ENCODE measurements around the gene ANAPC4. TPM values are rescaled to one million over a fixed set of nuclear protein-coding genes. Genes with fewer than 3 reads are reported as not detected.

Gene ANAPC4
- total and polyA plus RNA-seq, 2 of the 8 experiments (the other 6 are each of a cell fraction or from before 2014, with no cell fraction given), result 8.7 to 31.6 TPM

DNA sequence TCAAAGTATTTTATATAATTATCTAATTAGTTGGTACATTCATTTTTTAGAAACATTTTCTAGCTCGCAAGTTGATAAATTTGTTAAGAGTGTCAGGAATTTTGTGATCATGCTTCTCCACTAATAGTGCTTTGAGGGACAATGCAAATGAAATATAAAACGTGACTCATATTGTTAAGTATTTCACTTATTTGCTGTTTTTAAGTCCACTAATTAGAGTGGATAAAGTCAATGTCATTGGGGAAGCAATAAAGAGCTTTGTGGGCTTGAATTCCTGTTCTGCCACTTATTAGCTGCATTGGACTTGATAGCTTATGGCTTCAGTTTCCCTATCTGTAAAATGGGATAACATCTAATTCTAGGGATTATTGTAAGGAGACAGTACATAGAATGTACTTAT is 26.5 kb upstream of the ANAPC4 start:
- Histone ChIP-seq H3K79me1 (ENCODE audit: low read depth, low read length) (no peaks in the 10 kb centered on the region; the same call in 1 of the 2 replicates), H2BK12ac (ENCODE audit: low read depth, low read length) (no peak overlapping the region), H3K27me3 (replicated peaks in 1 of 4; ENCODE audit: control insufficient read depth in 3 of 4, extremely low read depth in 1 of 4, insufficient read depth in 3 of 4, low read length in 3 of 4) (no peaks in the 10 kb centered on the region), H3K18ac (ENCODE audit: extremely low read depth, low read length) (no peak overlapping the region), H3K4me2 (ENCODE audit: insufficient read depth in 1 of 2, low read depth in 2 of 2, low read length in 2 of 2) (no peak overlapping the region), H3K4me3 (ENCODE audit: extremely low read depth in 1 of 4, insufficient read depth in 2 of 4, low read depth in 3 of 4, low read length in 4 of 4) (no peak overlapping the region), H4K20me1 (replicated peaks in 1 of 2; ENCODE audit: control insufficient read depth in 1 of 2, insufficient read depth in 2 of 2, low read length in 2 of 2) (no peaks in the 10 kb centered on the region), H2BK5ac (ENCODE audit: low read depth, low read length) (no peak overlapping the region), H4K5ac (ENCODE audit: insufficient read length, low read depth, low read length) (no peak overlapping the region), H3K9me3 (ENCODE audit: insufficient read depth in 2 of 2, low read depth in 1 of 2, low read length in 1 of 2) (no peaks in the 10 kb centered on the region), H2BK120ac (replicated peaks; ENCODE audit: low read depth, low read length) (no peak overlapping the region), H2BK15ac (ENCODE audit: low read length) (no peak overlapping the region), H3K14ac (ENCODE audit: insufficient read length) (no peak overlapping the region), H2AFZ (ENCODE audit: low read length) (no peak overlapping the region), H3K56ac (replicated peaks; ENCODE audit: insufficient read length, low read depth, low read length) (no peak overlapping the region), H3K27ac (ENCODE audit: low read depth, low read length) (no peak overlapping the region), H3K36me3 (ENCODE audit: control insufficient read depth in 2 of 4, insufficient read depth in 4 of 4, low read length in 3 of 4) (no peaks in the 10 kb centered on the region), H3K9ac (replicated peaks in 1 of 4; ENCODE audit: extremely low read depth in 1 of 4, low read depth in 3 of 4, low read length in 3 of 4) (no peak overlapping the region), H3K4me1 (replicated peaks in 1 of 4; ENCODE audit: control insufficient read depth in 3 of 4, insufficient read depth in 4 of 4, low read length in 3 of 4) (no peaks in the 10 kb centered on the region), H4K91ac (replicated peaks; ENCODE audit: insufficient read length, low read length) (no peak overlapping the region), H2AK5ac (ENCODE audit: low read depth, low read length) (no peak overlapping the region), H3K79me2 (ENCODE audit: control insufficient read depth in 1 of 2, insufficient read depth in 2 of 2, low read length in 2 of 2) (no peaks in the 10 kb centered on the region), H3K4ac (replicated peaks; ENCODE audit: insufficient read length, low read depth, low read length) (no peak overlapping the region), H2BK20ac (ENCODE audit: low read length) (no peak overlapping the region), H4K8ac (ENCODE audit: extremely low read depth, insufficient read depth, low read length) (no peak overlapping the region), H3K23me2 (ENCODE audit: low read depth, low read length) (no peaks in the 10 kb centered on the region), H3K23ac (ENCODE audit: insufficient read length) (no peak overlapping the region)
- WGBS, 2 experiments (ENCODE audit: extremely low coverage in 1 of 2, insufficient coverage in 1 of 2, insufficient read length in 1 of 2, insufficient replicate concordance in 2 of 2, low coverage in 1 of 2, low lambda C conversion rate in 2 of 2, missing lambda C conversion rate in 1 of 2), result 83% methylated on average over 2 of the region's 2 CpGs; no CpG with 5 or more reads in 1 of the 2 experiments
- ChIA-PET CTCF (ENCODE audit: partially characterized antibody) (interaction anchor here (0.6 to 4.6 kb wide), 5 partner anchors 9 to 220 kb away, joined by 3 to 27 read pairs (median 3); partner anchors contain the start of gene ZCCHC4), POLR2A (ENCODE audit: partially characterized antibody) (no interaction called here)
- no peak for DNase-seq (ENCODE audit: low read depth in 1 of 2, low spot score in 2 of 2)
- no peak for TF ChIP-seq KDM1A (IDR thresholded peaks at IDR 0.05; ENCODE audit: borderline replicate concordance, low read length)
- TF ChIP-seq SP1 (IDR thresholded peaks at IDR 0.05; ENCODE audit: low read depth, low read length), result no peak
- TF ChIP-seq FOSL1 (IDR thresholded peaks at IDR 0.05; ENCODE audit: insufficient read depth, low read depth, low read length), result no peak
- TF ChIP-seq, protein P1, sequence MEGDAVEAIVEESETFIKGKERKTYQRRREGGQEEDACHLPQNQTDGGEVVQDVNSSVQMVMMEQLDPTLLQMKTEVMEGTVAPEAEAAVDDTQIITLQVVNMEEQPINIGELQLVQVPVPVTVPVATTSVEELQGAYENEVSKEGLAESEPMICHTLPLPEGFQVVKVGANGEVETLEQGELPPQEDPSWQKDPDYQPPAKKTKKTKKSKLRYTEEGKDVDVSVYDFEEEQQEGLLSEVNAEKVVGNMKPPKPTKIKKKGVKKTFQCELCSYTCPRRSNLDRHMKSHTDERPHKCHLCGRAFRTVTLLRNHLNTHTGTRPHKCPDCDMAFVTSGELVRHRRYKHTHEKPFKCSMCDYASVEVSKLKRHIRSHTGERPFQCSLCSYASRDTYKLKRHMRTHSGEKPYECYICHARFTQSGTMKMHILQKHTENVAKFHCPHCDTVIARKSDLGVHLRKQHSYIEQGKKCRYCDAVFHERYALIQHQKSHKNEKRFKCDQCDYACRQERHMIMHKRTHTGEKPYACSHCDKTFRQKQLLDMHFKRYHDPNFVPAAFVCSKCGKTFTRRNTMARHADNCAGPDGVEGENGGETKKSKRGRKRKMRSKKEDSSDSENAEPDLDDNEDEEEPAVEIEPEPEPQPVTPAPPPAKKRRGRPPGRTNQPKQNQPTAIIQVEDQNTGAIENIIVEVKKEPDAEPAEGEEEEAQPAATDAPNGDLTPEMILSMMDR (IDR thresholded peaks at IDR 0.05; ENCODE audit: control extremely low read depth in 1 of 3, insufficient read depth in 1 of 3, low read depth in 1 of 3, low read length in 3 of 3), result no peak
- TF ChIP-seq ASH2L (IDR thresholded peaks at IDR 0.05; ENCODE audit: low read length), result no peak
- TF ChIP-seq SIRT6 (IDR thresholded peaks at IDR 0.05; ENCODE audit: low read length), result no peak
- no peak for TF ChIP-seq E2F6 (IDR thresholded peaks at IDR 0.05)
- TF ChIP-seq CEBPB (IDR thresholded peaks at IDR 0.05; ENCODE audit: low read depth, low read length), result no peak
- no peak for TF ChIP-seq POU5F1 (IDR thresholded peaks at IDR 0.05; ENCODE audit: low read depth, low read length)
- no peak for TF ChIP-seq ATF2 (IDR thresholded peaks at IDR 0.05; ENCODE audit: low read length)
- FAIRE-seq, result no peak

Data from H1 (cell line).